ENCODE data around the gene DOCK8.
"Not testable (repeated sequence)": the region's sequence is repeated elsewhere in the genome, so short reads cannot be mapped to it uniquely, and the experiment has no call there.

Gene DOCK8

DNA sequence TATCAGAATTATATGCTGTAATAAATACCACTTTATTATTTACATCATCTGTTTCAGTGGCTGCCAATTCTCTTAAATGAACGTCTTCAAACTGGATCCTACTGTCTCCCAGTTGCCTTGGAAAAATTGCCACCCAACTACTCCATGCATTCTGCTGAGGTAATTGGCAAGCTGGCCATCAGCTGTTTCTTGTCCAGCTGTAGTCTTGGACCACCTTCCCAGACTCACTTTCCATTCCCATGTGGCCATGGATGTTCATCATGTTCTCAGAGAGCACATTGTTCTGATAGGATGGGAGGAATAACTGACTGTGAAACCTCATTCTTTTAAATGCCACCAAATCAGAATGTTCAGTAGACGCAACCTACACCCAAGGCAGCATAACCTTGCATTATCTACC is 157.5 kb downstream of the DOCK8 start:
- no peak for DNase-seq

DNA sequence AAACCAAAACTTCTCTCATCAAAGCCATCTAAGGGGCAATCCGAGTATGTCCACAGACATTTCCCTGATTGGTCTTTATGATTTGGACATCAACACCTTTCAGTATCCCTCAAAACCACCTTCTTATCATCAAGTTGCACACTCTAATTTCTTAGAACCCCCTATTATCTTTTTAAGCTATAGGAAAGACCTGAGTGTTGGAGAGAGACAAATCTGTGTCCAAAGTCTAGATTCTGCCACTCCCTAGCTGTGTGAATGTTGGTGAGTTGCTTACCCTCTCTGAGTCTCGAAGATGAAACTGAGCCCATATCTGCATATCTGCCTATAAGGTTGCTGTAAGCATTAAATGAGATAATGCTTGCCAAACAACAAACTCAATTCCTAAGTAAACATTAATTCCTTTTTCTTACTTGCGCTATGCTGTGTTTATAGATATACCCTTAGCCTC is 159.1 kb downstream of the DOCK8 start:
- DNase-seq, result no peak

DNA sequence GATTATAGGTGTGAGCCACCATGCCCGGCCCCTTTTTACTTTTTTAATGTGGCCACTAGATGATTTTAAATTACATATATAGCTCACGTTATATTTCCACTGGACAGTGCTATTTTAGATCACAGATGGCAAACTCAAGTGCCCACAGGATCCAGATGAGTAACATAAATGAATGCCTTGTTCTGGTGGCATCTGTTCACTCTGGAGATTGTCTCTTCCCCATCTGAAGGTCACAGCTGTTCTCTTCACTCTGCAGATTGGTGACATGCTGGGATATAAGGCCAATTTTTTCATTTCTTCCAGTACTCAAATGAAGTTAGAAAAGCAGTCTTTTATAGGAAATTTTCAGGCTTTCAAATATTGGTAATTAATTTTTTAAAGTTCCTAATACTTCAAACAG is 160.1 kb downstream of the DOCK8 start:
- no peak for DNase-seq

DNA sequence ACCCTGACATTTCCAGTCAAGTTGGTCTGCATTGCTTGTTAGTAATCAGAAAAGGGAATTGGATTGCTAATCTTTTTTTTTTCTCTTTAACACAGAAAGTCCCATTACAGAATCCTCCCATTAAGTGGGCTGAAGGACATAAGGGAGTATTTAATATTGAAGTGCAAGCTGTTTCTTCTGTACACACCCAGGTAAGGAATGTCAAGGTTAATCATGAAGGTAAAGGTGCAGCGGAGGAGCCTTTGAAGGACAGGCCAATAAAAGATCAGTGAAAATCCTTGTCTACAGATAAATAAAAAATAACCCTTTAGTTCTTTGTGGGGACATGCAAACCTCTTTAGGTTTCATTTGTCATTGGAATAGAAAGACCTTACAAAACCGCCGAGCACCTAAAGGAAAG is 161.4 kb downstream of the DOCK8 start:
- DNase-seq, result no peak

DNA sequence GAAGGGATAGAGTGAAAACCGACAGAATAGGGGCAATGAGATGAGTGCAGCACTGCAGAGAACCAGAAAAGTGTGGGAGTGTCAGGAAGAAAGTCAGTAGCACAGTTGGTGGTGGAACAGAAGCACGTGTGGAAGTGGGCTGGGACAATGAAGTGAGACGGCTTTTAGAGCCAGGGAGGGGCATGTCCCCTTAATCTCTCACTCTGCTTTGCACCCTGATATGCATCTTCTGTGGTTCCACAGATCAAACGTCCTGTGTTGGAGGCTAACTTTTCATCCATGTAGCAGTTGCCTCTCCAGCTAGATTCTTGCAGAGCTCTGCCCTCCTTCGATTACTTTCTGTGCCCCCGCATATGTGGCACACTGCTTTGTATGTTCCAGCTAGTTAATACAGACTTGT is 163.6 kb downstream of the DOCK8 start:
- no peak for DNase-seq

DNA sequence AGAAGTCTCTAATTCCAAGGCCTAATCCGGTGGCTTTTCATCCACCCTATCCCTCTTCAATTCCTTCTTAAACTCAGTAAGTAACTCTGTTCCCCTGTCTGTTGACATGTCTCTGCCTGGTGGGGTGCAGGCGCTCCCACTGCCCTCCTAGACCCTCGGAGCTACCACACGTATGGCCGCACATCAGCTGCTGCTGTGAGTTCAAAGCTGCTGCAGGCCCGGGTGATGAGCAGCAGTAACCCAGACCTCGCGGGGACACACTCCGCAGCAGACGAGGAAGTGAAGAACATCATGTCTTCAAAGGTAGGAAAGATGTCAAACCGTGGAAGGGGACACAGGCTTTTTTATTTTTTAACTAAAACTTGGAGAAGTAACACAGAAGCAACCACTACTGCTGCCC is 167.7 kb downstream of the DOCK8 start:
- no peak for DNase-seq

DNA sequence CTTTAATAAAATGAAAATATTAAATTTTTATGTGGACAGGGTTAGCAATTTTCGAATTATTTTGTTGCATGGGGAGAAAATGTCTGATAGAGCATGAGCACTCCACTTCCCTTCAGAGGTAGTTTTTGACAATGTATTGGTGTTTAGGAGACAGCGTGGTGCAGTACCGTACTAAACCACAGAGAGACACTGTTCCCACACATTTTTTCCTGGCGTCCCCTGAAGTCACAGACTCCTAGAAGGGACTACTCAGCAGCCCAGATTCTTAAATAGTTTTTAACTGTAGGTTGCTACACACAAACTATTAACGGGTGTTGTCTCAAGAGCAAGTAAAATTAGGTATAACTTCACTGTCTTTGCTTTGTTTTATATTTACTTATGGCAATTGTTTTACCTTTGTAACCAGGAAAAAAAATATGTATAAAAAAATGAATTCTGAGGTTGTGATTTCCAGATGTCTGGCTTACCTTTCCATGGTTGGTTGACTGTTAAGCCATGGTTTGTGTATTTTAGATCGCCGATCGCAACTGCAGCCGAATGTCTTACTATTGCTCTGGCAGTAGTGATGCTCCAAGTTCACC is 171.2 kb downstream of the DOCK8 start:
- peak; percentile 33 for DNase-seq

DNA sequence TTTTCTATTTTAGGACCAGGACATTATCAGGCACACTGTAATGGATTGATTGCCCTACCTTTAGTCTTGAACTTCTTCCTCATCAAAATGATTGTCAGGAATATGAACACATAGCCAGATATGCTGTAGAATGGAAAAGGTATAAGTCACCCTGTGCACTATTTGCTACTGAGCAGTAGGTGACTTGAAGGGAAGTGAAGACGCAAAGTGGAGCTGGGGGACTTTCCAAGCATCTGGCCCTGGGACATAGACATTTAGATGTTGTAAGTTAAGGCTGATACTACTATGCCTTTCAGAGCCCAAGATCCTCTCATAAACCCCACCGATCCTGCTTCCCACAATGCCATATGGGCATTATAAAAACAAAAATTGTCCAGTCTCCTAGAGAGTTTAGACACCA is 174.5 kb downstream of the DOCK8 start:
- DNase-seq, result no peak

DNA sequence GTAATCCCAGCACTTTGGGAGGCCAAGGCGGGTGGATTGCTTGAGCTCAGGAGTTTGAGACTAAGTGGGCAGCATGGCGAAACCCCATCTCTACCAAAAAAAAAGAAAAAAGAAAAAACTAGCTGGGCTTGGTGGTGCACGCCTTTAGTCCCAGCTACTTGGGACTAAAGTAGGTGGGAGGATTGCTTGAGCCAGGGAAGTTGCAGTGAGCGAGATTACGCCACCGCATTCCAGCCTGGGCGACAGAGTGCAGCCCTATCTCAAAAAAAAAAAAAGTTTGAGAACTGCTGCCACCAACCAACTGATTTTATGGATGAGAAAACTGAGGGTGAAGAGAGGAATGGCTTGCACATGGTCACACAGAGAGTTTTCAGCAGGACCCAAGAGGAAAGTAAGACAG is 175.1 kb downstream of the DOCK8 start:
- DNase-seq, result no peak

DNA sequence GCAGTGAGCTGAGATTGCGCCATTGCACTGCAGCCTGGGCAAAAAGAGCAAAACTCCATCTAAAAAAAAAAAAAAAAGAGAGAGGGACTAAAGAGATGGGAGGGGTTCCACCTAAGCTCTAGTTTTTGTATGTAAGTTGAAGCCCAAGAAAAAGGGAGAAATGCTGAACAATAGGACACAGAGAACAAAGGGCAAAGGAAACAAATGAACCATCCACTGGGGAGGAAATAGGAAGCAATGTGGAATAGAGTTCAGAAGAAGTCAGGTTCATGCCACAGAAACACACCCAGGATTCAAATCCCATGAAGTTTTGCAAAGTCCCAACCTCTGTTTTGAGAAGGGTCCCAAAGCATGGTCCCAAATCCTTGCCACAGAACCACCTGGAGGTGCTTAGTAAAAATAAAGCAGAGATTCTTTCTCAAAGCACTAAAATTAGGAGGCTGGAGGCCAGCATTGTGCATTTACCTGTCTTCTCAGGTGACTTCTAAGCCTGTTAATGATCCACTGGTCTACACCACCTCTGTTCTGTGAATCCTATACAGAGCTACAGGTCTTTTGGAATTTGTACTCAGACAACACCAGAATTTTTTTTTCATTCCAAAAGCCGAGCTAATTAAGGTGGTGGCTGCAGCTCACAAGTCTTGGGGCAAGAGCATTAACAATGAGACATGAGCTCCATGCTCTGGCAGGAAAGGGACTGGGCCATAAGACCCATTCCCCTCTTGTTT is 177.6 kb downstream of the DOCK8 start:
- no peak for DNase-seq

DNA sequence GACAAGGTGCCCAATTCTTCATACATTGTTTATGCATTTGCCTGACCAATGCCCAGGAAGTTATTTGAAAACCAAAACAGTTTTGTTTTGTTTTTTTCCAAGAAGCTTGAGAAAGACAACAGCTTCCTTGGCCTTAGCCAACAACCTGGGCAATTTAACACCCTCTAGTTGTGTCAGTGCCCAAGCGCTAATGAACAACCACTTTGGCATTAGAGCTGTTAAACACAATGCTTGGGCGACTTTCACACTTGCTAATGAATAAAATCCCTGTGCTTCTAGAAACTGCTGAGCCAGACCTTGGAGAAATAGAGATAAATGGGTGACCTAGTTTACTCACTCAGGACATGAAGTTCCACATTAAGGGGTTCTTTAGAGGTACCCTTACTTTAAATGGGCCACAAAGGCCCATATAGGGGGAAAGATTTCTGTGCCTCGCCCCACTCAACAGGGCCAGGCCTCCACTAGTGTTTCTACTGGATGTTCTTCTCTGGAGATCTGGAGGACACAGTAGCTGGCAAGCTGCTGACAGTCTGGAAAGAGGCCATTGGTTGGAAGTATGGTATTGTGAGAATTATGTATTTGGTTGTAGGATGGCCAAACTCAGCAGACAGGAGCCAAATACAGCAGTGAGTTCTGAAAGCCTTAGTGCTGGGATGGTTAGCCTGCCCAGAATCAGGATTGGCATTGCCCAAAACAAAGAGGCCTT is 179.8 kb downstream of the DOCK8 start:
- no peak for DNase-seq

DNA sequence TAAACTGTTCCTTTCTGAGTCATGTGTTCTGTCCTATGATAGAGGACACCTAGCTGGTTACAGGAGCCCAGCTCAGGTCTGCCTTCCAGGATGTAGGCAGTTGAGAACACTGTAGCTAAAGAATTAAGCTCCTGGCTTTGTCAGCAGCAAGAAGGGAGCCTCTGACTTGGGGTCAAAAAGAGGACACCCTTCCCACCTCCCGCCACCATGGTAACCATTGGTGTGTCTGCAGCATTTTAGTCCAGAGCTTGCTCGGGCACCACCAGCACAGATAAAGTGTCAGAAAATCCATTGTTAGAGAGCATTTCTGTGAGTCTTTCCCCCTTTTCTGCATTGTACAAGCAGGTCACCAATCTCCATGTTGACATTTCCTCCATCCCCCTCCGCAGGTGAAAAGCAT is 181.7 kb downstream of the DOCK8 start:
- DNase-seq, result no peak

DNA sequence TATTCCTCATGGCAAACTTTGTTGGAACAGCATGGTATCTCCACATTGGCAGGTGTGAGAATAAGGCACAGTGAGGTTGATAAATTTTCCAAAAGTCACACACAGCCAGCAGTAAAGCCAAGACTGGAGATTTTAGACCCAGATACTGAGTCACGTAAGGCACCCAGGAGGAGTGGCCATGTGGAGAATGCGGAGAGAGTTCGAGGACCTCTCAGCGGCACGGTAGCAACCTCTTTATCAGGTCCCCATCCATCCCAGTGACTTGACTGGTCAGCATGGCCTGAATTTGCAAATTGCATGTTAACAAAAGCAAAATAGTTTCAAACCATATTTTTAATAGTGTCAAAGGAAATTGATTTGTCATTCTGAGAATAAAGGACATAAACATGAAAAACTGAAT is 183.4 kb downstream of the DOCK8 start:
- DNase-seq, result no peak

DNA sequence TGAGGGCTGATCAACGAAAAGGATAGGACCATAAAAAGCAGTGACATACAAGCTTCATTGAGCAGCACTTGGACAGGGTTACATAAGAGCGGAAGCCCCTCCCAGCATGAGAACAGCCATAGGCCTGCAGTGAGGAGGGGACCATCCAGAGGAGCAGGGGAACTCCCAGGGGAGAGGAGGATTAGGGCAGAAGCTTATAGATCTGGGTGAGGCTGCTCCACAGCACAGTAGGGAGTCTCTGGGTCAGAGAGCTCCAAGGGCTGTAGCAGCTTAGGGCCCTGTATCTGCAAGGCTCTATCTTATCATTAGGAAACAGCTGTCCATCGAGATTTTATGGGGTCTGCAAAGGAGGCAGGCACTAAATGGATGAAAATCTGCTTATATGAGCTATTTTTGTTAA is 186.6 kb downstream of the DOCK8 start:
- no peak for DNase-seq

DNA sequence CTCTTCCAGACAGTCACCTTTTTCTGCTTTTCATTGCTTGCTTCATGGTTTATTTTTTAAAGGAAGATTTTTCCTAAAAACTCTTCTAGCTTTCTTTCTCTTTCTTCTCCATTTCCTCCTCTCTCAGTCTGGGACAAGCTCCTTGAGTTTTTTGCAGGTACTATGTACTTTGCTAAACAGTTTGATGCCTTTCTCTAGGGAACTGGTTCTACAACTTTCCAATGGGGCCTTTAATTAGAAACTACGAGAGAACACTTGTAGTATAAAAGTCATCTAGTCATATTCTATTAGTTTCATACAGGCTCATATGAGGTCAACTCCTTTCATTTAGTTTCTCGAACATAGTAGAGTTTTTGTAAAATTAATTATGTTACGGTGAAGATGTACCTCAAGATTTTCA is 189.6 kb downstream of the DOCK8 start:
- DNase-seq, result no peak

DNA sequence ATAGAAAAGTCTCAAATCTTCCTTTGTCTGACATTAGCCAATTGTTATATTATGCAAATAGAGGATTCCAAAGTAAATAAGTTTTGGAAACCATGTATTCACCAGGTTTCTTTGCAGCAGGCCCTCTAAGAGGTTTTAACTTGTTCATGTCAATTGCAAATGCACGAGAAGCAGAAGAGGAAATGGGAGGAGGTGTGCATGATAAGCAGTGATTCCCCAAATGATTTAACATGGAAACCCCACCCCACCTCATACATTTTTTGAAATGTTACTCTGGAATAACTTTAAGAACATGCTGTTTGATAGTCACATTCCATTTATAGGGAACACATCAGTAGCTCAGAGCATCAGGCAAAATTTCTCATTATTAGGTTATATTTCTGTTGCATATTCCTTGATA is 190.7 kb downstream of the DOCK8 start:
- no peak for DNase-seq

DNA sequence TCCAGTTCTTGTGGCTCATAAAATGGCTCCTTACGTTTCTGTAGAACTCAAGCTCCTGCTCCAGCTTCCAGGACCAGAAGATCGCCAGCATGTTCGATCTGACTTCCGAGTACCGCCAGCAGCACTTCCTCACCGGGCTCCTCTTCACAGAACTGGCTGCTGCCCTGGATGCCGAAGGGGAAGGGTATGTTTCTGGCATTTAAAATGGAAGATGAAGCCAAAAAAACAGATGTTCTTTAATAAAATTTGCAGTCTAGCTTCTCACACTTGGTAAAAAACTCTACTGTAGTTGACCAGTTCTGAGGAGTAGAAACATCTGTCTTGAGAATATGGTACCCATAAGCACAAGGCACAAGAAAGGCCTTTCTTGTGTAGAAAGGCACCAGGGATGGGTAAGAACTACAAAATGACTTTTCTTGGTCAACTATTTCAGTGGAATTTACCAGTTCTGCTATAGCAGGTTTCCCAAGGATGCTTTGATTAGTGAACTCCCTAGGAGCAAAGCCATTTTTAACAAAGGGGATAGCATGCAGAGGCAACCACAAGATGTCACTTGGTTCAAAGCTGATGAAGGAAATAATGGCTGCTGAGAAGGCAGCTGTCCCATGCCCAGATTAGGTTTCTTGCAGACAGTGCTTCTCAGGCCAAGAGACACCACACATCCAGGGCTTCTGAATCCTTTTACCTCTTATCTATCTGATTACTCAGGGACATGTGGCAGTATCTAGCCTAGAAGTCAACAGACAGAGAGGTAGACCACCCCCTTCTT is 192.4 kb downstream of the DOCK8 start:
- no peak for DNase-seq

DNA sequence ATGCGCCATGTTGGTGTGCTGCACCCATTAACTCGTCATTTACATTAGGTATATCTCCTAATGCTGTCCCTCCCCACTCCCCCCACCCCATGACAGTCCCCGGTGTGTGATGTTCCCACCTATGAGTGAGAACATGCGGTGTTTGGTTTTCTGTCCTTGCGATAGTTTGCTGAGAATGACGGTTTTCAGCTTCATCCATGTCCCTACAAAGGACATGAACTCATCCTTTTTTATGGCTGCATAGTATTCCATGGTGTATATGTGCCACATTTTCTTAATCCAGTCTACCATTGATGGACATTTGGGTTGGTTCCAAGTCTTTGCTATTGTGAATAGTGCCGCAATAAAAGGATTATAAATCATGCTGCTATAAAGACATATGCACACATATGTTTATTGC is 195.0 kb downstream of the DOCK8 start:
- not testable (repeated sequence) for DNase-seq

DNA sequence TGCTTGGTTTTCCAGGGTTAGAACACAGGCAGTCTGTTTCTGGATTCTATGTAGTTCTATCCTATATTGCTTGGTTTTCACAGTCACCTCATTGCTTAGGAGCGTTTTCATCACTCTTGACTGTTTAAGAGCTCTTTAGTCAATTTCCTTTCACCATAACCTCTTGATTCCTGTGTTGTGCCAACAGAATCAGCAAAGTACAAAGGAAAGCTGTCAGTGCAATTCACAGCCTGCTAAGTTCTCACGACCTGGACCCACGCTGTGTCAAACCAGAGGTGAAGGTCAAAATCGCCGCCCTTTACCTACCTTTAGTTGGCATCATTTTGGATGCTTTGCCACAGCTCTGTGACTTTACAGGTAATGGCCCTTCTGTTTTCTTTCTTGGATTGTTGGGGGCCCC is 199.9 kb downstream of the DOCK8 start:
- DNase-seq, result no peak

DNA sequence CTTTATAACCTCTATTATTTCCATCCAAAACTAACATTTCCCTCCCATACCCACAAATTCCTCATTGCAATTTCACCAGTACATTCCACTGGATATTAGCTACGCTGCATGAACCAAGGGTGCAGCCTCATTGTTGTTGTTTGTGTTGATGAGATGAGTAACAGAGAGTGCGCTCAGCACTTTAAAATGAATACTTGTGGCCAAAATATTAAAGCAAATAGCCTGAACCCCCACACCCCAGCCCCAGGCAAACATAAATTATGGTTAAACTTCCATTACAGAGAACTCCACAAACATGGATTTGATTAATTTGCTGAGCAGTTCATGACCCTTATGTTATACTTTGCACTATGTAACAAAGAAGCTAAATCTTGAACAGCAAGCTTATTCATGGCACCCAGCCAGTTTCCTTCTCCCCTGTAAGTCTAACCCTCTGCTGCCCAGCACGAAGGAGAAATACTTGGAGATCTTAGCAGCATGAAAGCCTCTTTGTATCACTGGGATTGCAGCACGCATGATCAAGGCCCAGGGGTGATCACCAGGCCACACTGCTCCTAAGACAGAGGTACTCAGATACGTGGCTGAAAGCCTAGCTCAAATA is 205.0 kb downstream of the DOCK8 start:
- DNase-seq, result no peak

DNA sequence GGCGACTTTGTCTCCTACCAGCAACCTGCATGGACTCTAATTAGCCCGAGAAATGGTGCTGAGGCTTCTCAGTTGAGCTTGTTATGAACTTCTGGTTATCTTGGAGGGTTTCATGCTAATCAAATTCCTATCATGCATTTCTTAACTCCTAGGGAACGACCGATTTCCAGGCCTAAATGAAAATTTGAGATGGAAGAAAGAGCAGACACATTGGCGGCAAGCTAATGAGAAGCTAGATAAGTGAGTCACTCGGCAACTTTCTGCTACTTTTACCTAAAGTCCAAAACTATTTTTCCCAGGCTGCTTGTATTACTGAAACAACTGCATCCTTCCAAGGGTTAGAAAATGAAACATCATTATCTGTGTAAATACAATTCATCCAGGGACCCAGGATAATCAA is 207.2 kb downstream of the DOCK8 start:
- DNase-seq, result no peak

DNA sequence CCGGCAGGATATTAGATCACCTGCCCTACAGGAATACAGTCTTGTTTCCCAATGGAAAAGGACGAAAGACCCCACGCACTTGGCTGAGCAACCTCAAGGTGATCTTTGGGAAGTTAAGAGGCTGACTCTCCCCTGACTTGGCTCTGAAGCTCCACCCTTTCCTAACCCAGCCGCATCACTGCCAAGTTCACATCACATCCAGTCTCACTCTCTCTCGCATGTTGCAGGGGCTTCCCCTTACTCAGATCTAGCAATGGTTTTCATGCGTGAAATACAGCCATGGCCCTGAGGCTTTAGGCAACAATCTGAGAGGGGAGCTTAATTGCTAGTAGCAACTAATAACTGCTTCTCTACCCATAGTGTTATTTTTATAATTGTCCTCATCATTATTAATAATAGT is 211.6 kb downstream of the DOCK8 start:
- no peak for DNase-seq

DNA sequence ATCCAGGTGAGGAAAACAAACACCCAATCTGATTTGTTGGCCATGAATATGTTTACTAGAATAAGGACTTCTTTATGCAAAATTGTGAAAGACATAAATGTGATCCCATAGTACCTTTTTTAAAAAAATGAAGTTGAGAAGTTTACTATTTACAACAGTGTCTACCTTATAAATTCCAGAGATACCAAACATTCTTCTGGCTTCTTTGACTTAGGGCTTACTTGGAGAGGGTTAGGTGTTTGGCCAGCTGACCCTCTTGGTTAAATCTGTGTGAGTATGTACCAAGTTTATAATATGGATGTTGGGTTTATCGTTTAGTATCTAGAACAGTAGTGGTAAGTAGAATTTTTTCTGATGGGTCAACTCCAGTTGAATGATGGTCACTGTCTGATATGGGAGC is 212.3 kb downstream of the DOCK8 start:
- no peak for DNase-seq

All from NCI-H2029 treated with DMSO at 0.1 percent for 48 hours (cell line).